Measurements from ENCODE around the gene LIF.
A peak's percentile ranks its signal among the peaks of the same experiment; 100 is the strongest.

- no peak for TF ChIP-seq CTCF (IDR thresholded peaks at IDR 0.05)
- no peak; the same call in 1 of the 2 replicates for TF ChIP-seq POLR2AphosphoS5 (IDR thresholded peaks at IDR 0.05; ENCODE audit: low read depth, low read length)
- TF ChIP-seq TCF7L2 (IDR thresholded peaks at IDR 0.05; ENCODE audit: low read depth, low read length) = peak; percentile 68
- no peak for TF ChIP-seq REST (IDR thresholded peaks at IDR 0.05; ENCODE audit: insufficient read depth in 1 of 2, low read depth in 2 of 2, low read length in 1 of 2)
- TF ChIP-seq SIN3A (IDR thresholded peaks at IDR 0.05; ENCODE audit: borderline replicate concordance, insufficient read depth, low read depth, low read length) = no peak
Measured at GRCh38 chr22:30238661-30239487, 7.7 kb downstream of the LIF start.

Data from Panc1 (cell line).